ENCODE measurements around the gene USP6NL.

The USP6NL gene

DNA sequence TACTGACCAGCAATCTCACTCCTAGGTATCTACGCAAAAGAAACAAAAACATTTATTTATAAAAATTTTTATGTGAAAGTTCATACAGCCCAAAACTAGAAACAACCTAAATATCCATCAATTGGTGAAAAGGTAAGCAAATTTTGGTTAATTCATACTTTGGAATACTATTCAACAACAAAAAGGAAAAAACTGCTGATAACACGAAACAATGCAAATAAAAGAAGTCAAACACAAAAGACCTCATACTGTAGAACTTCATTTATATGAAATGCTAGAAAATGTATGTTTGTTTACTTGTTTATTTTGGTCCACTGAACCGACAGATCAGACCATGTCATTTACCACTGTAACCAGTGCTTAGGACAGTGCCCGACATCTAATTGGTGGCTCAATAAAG is 60.3 kb downstream of the USP6NL start:
- DNase-seq (ENCODE audit: low read depth in 2 of 2): no peak

- DNase-seq (ENCODE audit: low read depth in 2 of 2): no peak
Observed at GRCh38 chr10:11548768-11549099, 62.7 kb downstream of the USP6NL start.

DNA sequence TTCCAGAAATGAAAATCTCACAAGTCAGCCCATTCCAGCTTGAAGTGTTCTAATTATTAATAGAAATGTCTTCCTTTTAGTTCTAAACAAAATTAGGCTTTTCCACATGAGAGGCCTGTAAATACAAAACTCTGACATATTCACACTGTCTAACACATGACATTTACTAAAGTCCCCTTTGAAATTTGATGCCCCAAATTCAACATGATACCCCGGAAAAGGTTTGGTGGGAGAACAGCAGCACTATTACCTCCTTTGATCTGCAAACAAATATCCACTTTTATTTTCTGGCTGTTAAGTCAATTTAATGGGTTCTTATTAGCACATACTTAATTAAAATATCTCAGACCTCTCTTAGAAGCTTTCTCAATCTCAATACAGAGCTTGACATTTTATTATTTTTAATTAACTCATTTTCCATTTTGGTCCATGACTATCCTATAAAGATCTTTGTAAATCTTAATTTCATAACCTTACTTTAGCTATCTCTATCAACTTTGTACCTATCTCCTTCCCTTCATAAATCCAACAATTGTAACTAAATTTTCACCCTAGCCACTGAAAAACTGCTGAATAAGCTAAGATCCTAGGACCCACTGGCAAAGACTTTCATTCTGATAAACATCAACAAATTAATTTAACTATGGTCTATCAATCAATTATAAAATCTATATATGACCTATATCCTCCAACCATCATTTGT is 63.2 kb downstream of the USP6NL start:
- DNase-seq (ENCODE audit: low read depth in 2 of 2): no peak

GRCh38 chr10:11546581-11546980 is 64.9 kb downstream of the USP6NL start:
- no peak for DNase-seq (ENCODE audit: low read depth in 2 of 2)

DNA sequence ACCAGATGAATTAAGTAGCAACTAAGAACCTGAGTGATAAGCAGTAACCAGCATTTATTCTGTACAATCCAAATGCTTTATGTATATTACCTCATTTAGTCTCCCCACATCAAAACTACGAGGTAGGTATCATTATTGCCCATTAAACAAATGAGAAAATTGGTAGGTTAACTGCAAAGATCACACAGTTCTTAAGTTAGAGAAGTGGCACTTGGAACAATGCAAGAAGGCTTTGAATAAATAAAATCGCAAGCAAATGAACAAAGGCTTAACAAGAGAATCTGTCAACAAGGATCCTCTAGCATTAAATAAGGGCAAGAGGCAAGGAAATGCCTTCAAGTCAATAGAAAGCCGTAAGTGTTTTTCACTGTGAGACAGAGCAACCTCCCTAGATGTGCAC is 70.2 kb downstream of the USP6NL start:
- DNase-seq (ENCODE audit: low read depth in 2 of 2): no peak

- DNase-seq (ENCODE audit: low read depth in 2 of 2): no peak
Observed at GRCh38 chr10:11539191-11539868, 72.1 kb downstream of the USP6NL start.

- DNase-seq (ENCODE audit: low read depth in 2 of 2): no peak
Observed at GRCh38 chr10:11538834-11539190, 72.6 kb downstream of the USP6NL start.

- DNase-seq (ENCODE audit: low read depth in 2 of 2): no peak
Observed at GRCh38 chr10:11536228-11536627, 75.2 kb downstream of the USP6NL start.

GRCh38 chr10:11535346-11535959 is 76.0 kb downstream of the USP6NL start:
- no peak for DNase-seq (ENCODE audit: low read depth in 2 of 2)

DNA sequence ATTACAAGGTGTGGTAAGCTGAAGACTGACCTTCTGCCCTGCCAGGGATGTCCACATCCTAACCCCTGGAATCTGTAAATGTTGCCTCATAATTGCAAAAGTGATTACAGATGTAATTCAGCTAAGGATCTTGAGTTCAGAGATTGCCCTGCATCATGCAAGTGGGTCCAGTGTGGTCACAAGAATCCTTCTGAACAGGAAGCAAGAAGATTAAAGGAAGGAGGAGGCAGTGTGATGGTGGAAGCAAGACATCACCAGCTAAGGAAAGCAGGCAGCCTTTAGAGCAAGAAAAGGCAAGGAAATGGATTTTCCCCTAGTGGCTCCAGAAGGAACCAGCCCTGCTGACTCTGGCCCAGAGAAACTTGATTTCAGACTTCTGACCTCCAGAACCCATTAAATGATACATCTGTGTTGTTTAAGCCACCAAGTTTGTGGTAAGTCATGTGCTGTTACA is 78.1 kb downstream of the USP6NL start:
- no peak for DNase-seq (ENCODE audit: low read depth in 2 of 2)

GRCh38 chr10:11532306-11532705 is 79.1 kb downstream of the USP6NL start:
- DNase-seq (ENCODE audit: low read depth in 2 of 2): no peak

GRCh38 chr10:11530806-11531205 is 80.6 kb downstream of the USP6NL start:
- no peak for DNase-seq (ENCODE audit: low read depth in 2 of 2)

DNA sequence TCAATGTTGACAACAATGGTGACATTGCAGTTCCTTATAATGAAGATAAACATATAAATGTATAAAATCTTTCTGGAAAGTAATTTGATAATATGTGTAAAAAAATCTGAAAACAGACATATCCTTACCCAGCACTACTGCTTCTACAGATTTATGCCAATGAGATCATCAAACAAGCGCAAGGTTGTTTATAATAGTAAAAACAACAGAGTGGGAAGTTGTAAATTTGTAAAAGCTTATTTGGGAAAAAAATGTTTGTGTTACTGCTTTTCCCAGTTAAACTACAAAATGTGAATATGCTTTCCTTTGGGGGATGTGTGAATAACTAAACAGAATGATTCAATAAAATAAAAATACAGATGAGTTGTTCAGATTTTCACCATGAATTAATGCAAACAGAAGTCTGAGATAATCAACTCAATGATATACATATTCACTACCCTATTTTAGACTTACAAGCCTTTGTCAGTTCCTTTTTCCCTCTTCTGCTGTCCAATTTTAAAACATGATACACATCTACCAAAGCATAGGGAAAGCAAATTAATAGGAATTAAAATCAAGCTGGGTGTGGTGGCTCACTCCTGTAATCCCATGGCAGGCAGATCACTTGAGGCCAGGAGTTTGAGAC is 82.1 kb downstream of the USP6NL start:
- DNase-seq (ENCODE audit: low read depth in 2 of 2): no peak

DNA sequence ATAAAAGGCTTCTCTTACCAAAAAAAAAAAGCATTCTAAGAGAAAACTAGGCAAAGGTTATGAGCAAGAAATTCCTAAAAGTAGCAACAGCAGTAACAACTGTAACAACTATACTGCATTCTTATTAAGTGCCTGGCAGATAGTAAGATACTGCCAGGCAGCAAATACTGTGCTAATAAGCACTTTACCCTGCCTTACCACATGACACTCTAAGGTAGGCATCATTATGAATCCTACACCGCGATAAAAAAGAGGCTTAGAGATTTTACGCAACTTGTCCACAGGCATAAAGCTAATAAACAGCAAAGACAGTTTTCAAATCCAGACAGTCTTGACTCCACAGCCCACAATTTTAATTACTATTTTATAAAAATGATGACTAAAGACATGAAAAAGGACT is 83.2 kb downstream of the USP6NL start:
- DNase-seq (ENCODE audit: low read depth in 2 of 2): no peak

- no peak for DNase-seq (ENCODE audit: low read depth in 2 of 2)
Observed at GRCh38 chr10:11527691-11528255, 83.7 kb downstream of the USP6NL start.

DNA sequence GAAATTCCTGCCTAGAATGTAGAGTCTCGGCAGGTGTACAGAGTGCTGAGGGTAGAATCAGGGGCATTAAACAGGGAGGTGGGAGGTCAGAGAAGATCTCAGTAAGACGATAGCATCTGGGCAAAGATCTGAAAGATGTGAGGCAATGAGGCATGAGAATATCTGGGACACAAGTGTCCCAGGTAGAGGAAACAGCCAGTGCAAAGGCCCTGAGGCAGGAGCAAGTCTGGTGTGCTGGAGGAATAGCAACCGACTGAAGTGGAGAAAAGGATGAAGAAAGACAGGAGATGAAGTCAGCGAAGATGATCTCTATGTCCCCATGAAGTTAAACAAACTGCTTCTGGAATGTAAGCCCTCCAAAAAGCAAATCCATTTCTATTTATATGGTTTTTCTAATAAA is 84.4 kb downstream of the USP6NL start:
- no peak for DNase-seq (ENCODE audit: low read depth in 2 of 2)

- no peak for DNase-seq (ENCODE audit: low read depth in 2 of 2)
Observed at GRCh38 chr10:11525503-11525902, 85.9 kb downstream of the USP6NL start.

GRCh38 chr10:11522821-11523245 is 88.6 kb downstream of the USP6NL start:
- no peak for DNase-seq (ENCODE audit: low read depth in 2 of 2)

- DNase-seq (ENCODE audit: low read depth in 2 of 2): no peak
Observed at GRCh38 chr10:11521860-11522259, 89.6 kb downstream of the USP6NL start.

- DNase-seq (ENCODE audit: low read depth in 2 of 2): no peak
Observed at GRCh38 chr10:11520892-11521291, 90.6 kb downstream of the USP6NL start.

DNA sequence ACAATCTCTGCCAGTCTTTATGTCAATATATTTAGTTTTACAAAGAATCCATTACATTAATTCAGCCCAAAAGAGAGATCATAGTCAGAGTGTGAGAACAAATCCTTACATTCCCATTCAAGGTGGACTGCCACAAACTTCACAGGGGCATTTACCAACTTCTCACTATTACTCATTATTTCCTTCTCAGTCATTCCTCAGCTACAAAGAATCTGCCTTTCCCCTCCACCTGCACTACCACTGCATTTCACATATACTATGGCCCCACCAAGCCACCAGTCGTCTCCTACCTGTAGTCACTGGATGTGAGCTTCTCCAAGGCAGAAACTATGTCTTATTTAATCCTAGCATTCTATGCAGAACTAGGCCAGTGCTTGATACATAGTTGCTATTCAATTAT is 94.3 kb downstream of the USP6NL start:
- DNase-seq (ENCODE audit: low read depth in 2 of 2): no peak

DNA sequence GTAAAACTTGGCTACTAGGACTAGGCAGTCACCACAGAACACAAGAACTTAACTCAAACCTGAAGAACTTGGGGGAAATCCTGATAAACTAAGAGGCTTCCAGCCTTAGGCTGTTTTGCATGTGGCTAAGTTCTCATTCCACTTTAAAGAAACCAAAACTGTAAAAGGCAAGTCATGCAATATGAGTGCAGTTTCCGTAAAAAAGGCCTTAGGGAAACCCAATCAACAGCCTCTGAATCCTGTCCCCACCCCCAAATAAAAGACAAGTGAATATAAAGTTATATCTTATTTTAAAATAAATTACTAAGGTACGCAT is 95.1 kb downstream of the USP6NL start:
- DNase-seq (ENCODE audit: low read depth in 2 of 2): no peak

All from stimulated activated CD4-positive, alpha-beta T cell treated with anti-CD3 and anti-CD28 coated beads, Interleukin-15, amount 100 ng/mL, for 48 hours (primary cell).